GM13976 (cell line): ENCODE measurements around the gene TBC1D16.

Experiments
- DNase-seq: peaks from one replicate; pipeline ENCODE4 v3.0.0; 2012; ENCODE audit warnings: low spot score
- CTCF ChIP-seq: IDR thresholded peaks from 2 replicates; pipeline ENCODE4 v1.5.1; 2012; ENCODE audit warnings: borderline replicate concordance, mild to moderate bottlenecking; ENCODE audit not compliant: insufficient read depth; ENCODE audit errors: extremely low read depth, missing control alignments, control extremely low read depth
- in situ Hi-C: fragments of 300-500 bp; cut with MboI; formaldehyde crosslinking; loops from one replicate; pipeline ENCODE4 v1.12.0; 2022; ENCODE audit warnings: low sequenced_read_pairs, mixed read lengths, inconsistent platforms; ENCODE audit not compliant: unreplicated experiment

Gene TBC1D16

GRCh38 chr17:80065478-80066170, 30.0 kb upstream of the TBC1D16 start:
- in situ Hi-C loops, result no loop called here
- TF ChIP-seq CTCF, result no peak
- DNase-seq, result no peak

- no peak for DNase-seq
- in situ Hi-C loops, result no loop called here
- no peak for TF ChIP-seq CTCF
Measured at GRCh38 chr17:80064696-80065095, 29.0 kb upstream of the TBC1D16 start.

GRCh38 chr17:80063830-80064585, 28.3 kb upstream of the TBC1D16 start:
- no peak for DNase-seq
- no peak for TF ChIP-seq CTCF
- in situ Hi-C loops, result no loop called here

DNA sequence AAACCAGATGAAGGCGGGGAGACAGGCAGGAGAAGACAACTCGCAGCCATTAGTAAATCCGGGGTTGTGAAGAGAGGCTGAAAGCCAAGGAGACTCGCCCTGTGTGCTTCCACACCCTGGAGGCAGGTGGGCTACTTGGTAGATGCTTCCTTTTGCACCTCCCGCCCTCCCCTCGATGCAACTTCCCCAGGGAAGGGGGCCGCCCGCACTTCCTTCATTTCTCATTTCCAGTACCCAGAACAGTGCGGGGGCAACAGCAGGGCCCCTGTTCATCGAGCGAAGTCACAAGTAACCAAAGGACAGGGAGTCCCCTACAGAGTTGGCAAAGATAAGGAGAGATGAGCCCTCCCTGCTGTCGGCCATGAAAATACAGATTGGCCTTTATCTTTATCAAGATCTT, 25.7 kb upstream of the TBC1D16 start:
- no peak for DNase-seq
- TF ChIP-seq CTCF, result no peak
- in situ Hi-C loops, result no loop called here

DNA sequence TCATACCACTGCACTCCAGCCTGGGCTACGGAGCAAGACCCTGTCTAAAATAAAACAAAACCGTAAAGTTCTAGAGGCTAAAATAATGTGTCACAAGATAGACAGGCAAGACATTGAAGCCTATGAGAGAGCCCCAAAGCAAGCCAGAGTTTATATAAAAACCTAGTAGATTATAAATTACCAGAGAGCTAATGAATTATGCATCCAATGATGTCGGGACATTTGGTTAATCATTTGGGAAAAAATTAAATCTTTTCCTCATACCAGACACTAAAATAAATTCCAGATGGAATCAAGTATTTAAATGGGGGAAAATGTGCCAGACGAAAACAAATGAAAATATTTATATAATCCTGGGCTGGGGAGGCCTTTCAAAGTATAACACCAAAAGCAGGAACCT, 25.0 kb upstream of the TBC1D16 start:
- in situ Hi-C loops, result no loop called here
- TF ChIP-seq CTCF, result no peak
- no peak for DNase-seq

GRCh38 chr17:80058311-80058955, 22.8 kb upstream of the TBC1D16 start:
- no peak for TF ChIP-seq CTCF
- DNase-seq, result no peak
- in situ Hi-C loops, result no loop called here
